GM18520 (cell line): Measurements from ENCODE around the gene CCDC32.
"Not testable (repeated sequence)": the region's sequence is repeated elsewhere in the genome, so short reads cannot be mapped to it uniquely, and the experiment has no call there.

Experiments used
- ATAC-seq: cut with Tn5 transposase; IDR thresholded peaks from one replicate; pipeline ENCODE4 v1.9.1; 2021; ENCODE audit not compliant: unreplicated experiment

Gene CCDC32

GRCh38 chr15:40564591-40565332 lies at the start of gene CCDC32:
TSS of gene CCDC32 (minus strand) at chr15:40565042. CDS start at chr15:40563015, 2,027 bp downstream.
- peak; percentile 96 for ATAC-seq

- ATAC-seq = no peak
These were observed 48.2 kb upstream of the CCDC32 start for GRCh38 chr15:40613080-40613479.

GRCh38 chr15:40603935-40604334 lies 39.1 kb upstream of the CCDC32 start:
- no peak for ATAC-seq

GRCh38 chr15:40600956-40601355 lies 36.1 kb upstream of the CCDC32 start:
- no peak for ATAC-seq

- no peak for ATAC-seq
These were observed 33.8 kb upstream of the CCDC32 start for GRCh38 chr15:40598672-40599071.

GRCh38 chr15:40598126-40598525 lies 33.3 kb upstream of the CCDC32 start:
- ATAC-seq = no peak

- no peak for ATAC-seq
These were observed 32.2 kb upstream of the CCDC32 start for GRCh38 chr15:40597024-40597423.

GRCh38 chr15:40595773-40596172 lies 30.9 kb upstream of the CCDC32 start:
- ATAC-seq = no peak

GRCh38 chr15:40595219-40595618 lies 30.4 kb upstream of the CCDC32 start:
- ATAC-seq = no peak

GRCh38 chr15:40594429-40594836 lies 29.6 kb upstream of the CCDC32 start:
- ATAC-seq = peak; percentile 29

- peak; percentile 42 for ATAC-seq
These were observed 29.0 kb upstream of the CCDC32 start, which contains the start of gene KNL1 for GRCh38 chr15:40593588-40594428. TSS of gene KNL1 (plus strand) at chr15:40594249. CDS start at chr15:40602932, 8,683 bp downstream.

GRCh38 chr15:40593165-40593564 lies 28.3 kb upstream of the CCDC32 start:
- no peak for ATAC-seq

- ATAC-seq = no peak
These were observed 26.5 kb upstream of the CCDC32 start for GRCh38 chr15:40591389-40591788.

- no peak for ATAC-seq
These were observed 25.8 kb upstream of the CCDC32 start for GRCh38 chr15:40590667-40591050.

GRCh38 chr15:40584191-40584590 lies 19.3 kb upstream of the CCDC32 start:
- no peak for ATAC-seq

GRCh38 chr15:40582726-40583246 lies 17.9 kb upstream of the CCDC32 start:
- ATAC-seq = no peak

- ATAC-seq = not testable (repeated sequence)
These were observed 17.0 kb upstream of the CCDC32 start for GRCh38 chr15:40581796-40582195.

- ATAC-seq = no peak
These were observed 14.1 kb upstream of the CCDC32 start for GRCh38 chr15:40578892-40579291.

- ATAC-seq = not testable (repeated sequence)
These were observed 12.1 kb upstream of the CCDC32 start for GRCh38 chr15:40576914-40577313.

- no peak for ATAC-seq
These were observed 10.3 kb upstream of the CCDC32 start for GRCh38 chr15:40575113-40575512.

GRCh38 chr15:40569129-40569953 lies 4.5 kb upstream of the CCDC32 start, which contains the start of gene RPUSD2:
TSS of gene RPUSD2 (plus strand) at chr15:40569299. CDS start at chr15:40569338, 39 bp downstream.
- peak; percentile 27 for ATAC-seq
